HCT116 (cell line): ENCODE measurements around the gene SLC13A3. TPM values are rescaled to one million over a fixed set of nuclear protein-coding genes. Genes with fewer than 3 reads are reported as not detected.

ENCODE experiments used
- ATAC-seq: fragments of 200-7000 bp; cut with Tn5 transposase; 2 replicates; pipeline ENCODE4 v1.9.1; 2020; ENCODE audit warnings: mild to moderate bottlenecking, moderate library complexity
- BruUV-seq: library from RNA; stranded (reverse); fragments of 400-500 nt; replicated peaks from 2 replicates; lab custom pipeline; 2021; lab: Mats Ljungman, UMichigan
- CTCF ChIA-PET: fragments of 300-600 bp; sonication (Branson Sonifier 250); formaldehyde crosslinking; loops from one replicate; lab custom pipeline; 2021; ENCODE audit warnings: antibody characterized with exemption; lab: Charles Lee
- POLR2A ChIA-PET: fragments of 300-600, 350-600 bp; sonication (Branson Sonifier 250); formaldehyde crosslinking; loops from one replicate; lab custom pipeline; 2021; ENCODE audit warnings: antibody characterized with exemption; lab: Charles Lee
- RAD21 ChIA-PET, 2 experiments: fragments of 300-600 bp; sonication (Branson Sonifier 250); formaldehyde crosslinking; loops; one replicate each; lab custom pipeline; 2023; ENCODE audit warnings: low total read pairs in 2 of 2; ENCODE audit not compliant: uncharacterized antibody in 2 of 2, unreplicated experiment in 2 of 2, low non-redundant PET in 1 of 2; lab: Charles Lee
- DNase-seq: peaks from one replicate; pipeline ENCODE4 v3.0.0-alpha.2; 2010; ENCODE audit warnings: low read depth, low spot score
- H2AFZ ChIP-seq: fragments of 200-600 bp; shearing (Covaris generic), sonication (generic); 2 replicates; pipeline ENCODE4 v1.6.1; 2017; ENCODE audit warnings: low read depth, mixed run types, mixed read lengths, antibody characterized with exemption, low read length; ENCODE audit not compliant: poor library complexity, severe bottlenecking
- H3K27ac ChIP-seq: 2 replicates; pipeline ENCODE4 v1.5.1; 2012; ENCODE audit warnings: low read depth, low read length
- H3K27me3 ChIP-seq: fragments of 200-600 bp; sonication (generic); 2 replicates; pipeline ENCODE4 v1.6.1; 2016; ENCODE audit warnings: mixed run types, low read length, mixed read lengths; ENCODE audit not compliant: insufficient read depth
- H3K36me3 ChIP-seq, 2 experiments: fragments of 200-500 bp in 1 of 2; fragments of 200-600 bp in 1 of 2; sonication (Bioruptor generic) in 1 of 2; sonication (generic) in 1 of 2; 2 replicates each; pipeline versions ENCODE4 v1.5.1 to v1.6.1; 2014 to 2016; ENCODE audit warnings: low read length in 2 of 2, inconsistent platforms in 1 of 2, mixed read lengths in 1 of 2, mixed run types in 1 of 2; ENCODE audit not compliant: insufficient read depth in 2 of 2, control insufficient read depth in 1 of 2
- H3K4me1 ChIP-seq, 2 experiments: fragments of 200-600 bp in 1 of 2; sonication (generic) in 1 of 2; 2 replicates each; pipeline versions ENCODE4 v1.5.1 to v1.6.1; 2012 to 2017; ENCODE audit warnings: low read length in 2 of 2, inconsistent platforms in 1 of 2, mild to moderate bottlenecking in 1 of 2, mixed read lengths in 1 of 2, mixed run types in 1 of 2, moderate library complexity in 1 of 2; ENCODE audit not compliant: insufficient read depth in 2 of 2, control insufficient read depth in 1 of 2
- H3K4me2 ChIP-seq: fragments of 200-600 bp; sonication (generic); 2 replicates; pipeline ENCODE4 v1.6.1; 2017; ENCODE audit warnings: mixed run types, low read length, mixed read lengths
- H3K4me3 ChIP-seq, 2 experiments: fragments of 200-600 bp in 1 of 2; sonication (generic) in 1 of 2; replicated peaks in 1 of 2; 2 replicates each; pipeline ENCODE4 v1.5.1; 2011 to 2016; ENCODE audit warnings: low read length in 2 of 2, control low read depth in 1 of 2, low read depth in 1 of 2, mild to moderate bottlenecking in 1 of 2, mixed read lengths in 1 of 2, mixed run types in 1 of 2
- H3K79me2 ChIP-seq: fragments of 200-600 bp; sonication (generic); 2 replicates; pipeline ENCODE4 v1.6.1; 2017; ENCODE audit warnings: mild to moderate bottlenecking, mixed run types, low read length, moderate library complexity, mixed read lengths; ENCODE audit not compliant: insufficient read depth
- H3K9ac ChIP-seq: fragments of 200-600 bp; sonication (generic); 2 replicates; pipeline ENCODE4 v1.6.1; 2016; ENCODE audit warnings: low read length, mixed read lengths
- H3K9me2 ChIP-seq: fragments of 200-600 bp; sonication (generic), shearing (Covaris generic); 2 replicates; pipeline ENCODE4 v1.6.1; 2017; ENCODE audit warnings: mixed run types, mild to moderate bottlenecking, moderate library complexity; ENCODE audit not compliant: insufficient read depth
- H3K9me3 ChIP-seq, 2 experiments: fragments of 200-500 bp in 1 of 2; fragments of 200-600 bp in 1 of 2; sonication (Bioruptor generic) in 1 of 2; sonication (generic) in 1 of 2; 2 replicates each; pipeline ENCODE4 v1.6.1; 2014 to 2017; ENCODE audit warnings: low read length in 2 of 2, mixed read lengths in 2 of 2, inconsistent platforms in 1 of 2, low read depth in 1 of 2, mild to moderate bottlenecking in 1 of 2, mixed run types in 1 of 2, moderate library complexity in 1 of 2; ENCODE audit not compliant: control insufficient read depth in 1 of 2, insufficient read depth in 1 of 2
- H4K20me1 ChIP-seq: fragments of 200-600 bp; sonication (generic), shearing (Covaris generic); 2 replicates; pipeline ENCODE4 v1.6.1; 2017; ENCODE audit warnings: mixed run types, mild to moderate bottlenecking, moderate library complexity; ENCODE audit not compliant: insufficient read depth
- ATF3 ChIP-seq: IDR thresholded peaks from 2 replicates; pipeline ENCODE4 v1.6.1; 2012
- CTCF ChIP-seq, 3 experiments: fragments of 200-600 bp in 1 of 3; sonication (generic) in 1 of 3; IDR thresholded peaks in 2 of 3; conservative IDR thresholded peaks in 1 of 3; 2 replicates each; pipeline ENCODE4 v1.5.1; 2012 to 2017; ENCODE audit warnings: low read depth in 2 of 3, low read length in 2 of 3, antibody characterized with exemption in 1 of 3, borderline replicate concordance in 1 of 3, control low read depth in 1 of 3, mild to moderate bottlenecking in 1 of 3, mixed read lengths in 1 of 3, mixed run types in 1 of 3, moderate library complexity in 1 of 3; ENCODE audit not compliant: insufficient read depth in 1 of 3
- EGR1 ChIP-seq: IDR thresholded peaks from 2 replicates; pipeline ENCODE4 v1.6.1; 2012; ENCODE audit warnings: low read depth
- ELF1 ChIP-seq: IDR thresholded peaks from 2 replicates; pipeline ENCODE4 v1.6.1; 2012; ENCODE audit warnings: low read depth, borderline replicate concordance
- EZH2 ChIP-seq: fragments of 200-600 bp; sonication (generic); IDR thresholded peaks from 2 replicates; pipeline ENCODE4 v1.6.1; 2017; ENCODE audit warnings: antibody characterized with exemption, mixed run types
- EZH2phosphoT487 ChIP-seq: fragments of 200-600 bp; IDR thresholded peaks from 2 replicates; pipeline ENCODE4 v1.6.1; 2018; ENCODE audit warnings: antibody characterized with exemption, borderline replicate concordance
- MAX ChIP-seq: IDR thresholded peaks from 2 replicates; pipeline ENCODE4 v1.6.1; 2012
- RAD21 ChIP-seq: IDR thresholded peaks from 2 replicates; pipeline ENCODE4 v1.6.1; 2012; ENCODE audit warnings: low read depth, mild to moderate bottlenecking
- SIN3A ChIP-seq: IDR thresholded peaks from 2 replicates; pipeline ENCODE4 v1.6.1; 2012; ENCODE audit warnings: low read depth
- SP1 ChIP-seq: IDR thresholded peaks from 2 replicates; pipeline ENCODE4 v1.6.1; 2012; ENCODE audit warnings: low read depth
- SRF ChIP-seq: IDR thresholded peaks from 2 replicates; pipeline ENCODE4 v1.6.1; 2012; ENCODE audit warnings: low read depth
- TCF7L2 ChIP-seq: IDR thresholded peaks from 2 replicates; pipeline ENCODE4 v1.7.0; 2011; ENCODE audit warnings: borderline replicate concordance, inconsistent platforms; ENCODE audit not compliant: insufficient read depth, insufficient read length; ENCODE audit errors: extremely low read depth
- YY1 ChIP-seq: IDR thresholded peaks from 2 replicates; pipeline ENCODE4 v1.6.1; 2011; ENCODE audit warnings: low read length, low read depth, moderate library complexity, mild to moderate bottlenecking; ENCODE audit not compliant: insufficient replicate concordance; ENCODE audit errors: extremely low read depth
- ZFX ChIP-seq: fragments of 450-650 bp; IDR thresholded peaks from 2 replicates; pipeline ENCODE4 v1.6.1; 2017
- intact Hi-C: fragments of 100-400 bp; cut with micrococcal nuclease; formaldehyde crosslinking; loops from 2 replicates; pipeline ENCODE4 v1.10.0; 2022
- total RNA-seq: library from RNA; stranded (reverse); gene quantifications from one replicate; pipeline ENCODE4 v1.2.1, GENCODE V29; 2021; ENCODE audit not compliant: unreplicated experiment

The SLC13A3 gene
- total RNA-seq, 1 experiment from 2014 or later, result not detected

- POLR2A ChIA-PET, result no interaction called here
- no peak overlapping the region for H3K4me3 ChIP-seq
- H3K36me3 ChIP-seq, result no peaks in the 10 kb centered on the region
- H3K4me2 ChIP-seq, result no peak overlapping the region
- no TSS peak for BruUV-seq
- H3K9ac ChIP-seq, result no peak overlapping the region
- H3K9me3 ChIP-seq, result no peaks in the 10 kb centered on the region
- H3K27ac ChIP-seq, result no peak overlapping the region
- no peak for ATAC-seq
- intact Hi-C loops, result no loop called here
- no peaks in the 10 kb centered on the region for H3K9me2 ChIP-seq
- DNase-seq, result no peak
- H3K79me2 ChIP-seq, result no peaks in the 10 kb centered on the region
- no peaks in the 10 kb centered on the region for H3K4me1 ChIP-seq
- H2AFZ ChIP-seq, result no peak overlapping the region
- RAD21 ChIA-PET, result no interaction called here
- TF ChIP-seq MAX (no peak), ELF1 (no peak), ATF3 (no peak), EZH2 (no peak), SIN3A (no peak), YY1 (no peak)
- H3K27me3 ChIP-seq, result peaks cover 17% of the 10 kb centered on the region; the same call in 1 of the 2 replicates
- no peaks in the 10 kb centered on the region for H4K20me1 ChIP-seq
- CTCF ChIA-PET, result no interaction called here
These were observed 9.8 kb downstream of the SLC13A3 start for GRCh38 chr20:46641424-46641823.

- TF ChIP-seq EGR1 (no peak), RAD21 (no peak), ZFX (no peak), SP1 (no peak), CTCF (IDR thresholded peaks at IDR 0.05 in 2 of 3, conservative IDR thresholded peaks at IDR 0.05 in 1 of 3; ENCODE audit: borderline replicate concordance in 1 of 3, insufficient read depth in 1 of 3, low read depth in 2 of 3, low read length in 2 of 3) (no peak), EZH2phosphoT487 (no peak), MAX (no peak), TCF7L2 (no peak), YY1 (no peak), SRF (no peak)
- Histone ChIP-seq H3K79me2 (no peaks in the 10 kb centered on the region), H3K9me2 (no peaks in the 10 kb centered on the region), H3K27me3 (peaks cover 10% of the 10 kb centered on the region; the same call in 1 of the 2 replicates), H3K27ac (no peak overlapping the region), H3K4me2 (no peak overlapping the region), H3K4me1 (no peaks in the 10 kb centered on the region; a peak in 1 of 4 replicates), H3K4me3 (no peak overlapping the region), H3K36me3 (no peaks in the 10 kb centered on the region), H3K9ac (no peak overlapping the region), H2AFZ (no peak overlapping the region), H3K9me3 (no peaks in the 10 kb centered on the region), H4K20me1 (no peaks in the 10 kb centered on the region)
- CTCF ChIA-PET, result no interaction called here
- no peak for ATAC-seq
- no TSS peak for BruUV-seq
- RAD21 ChIA-PET, result no interaction called here
- intact Hi-C loops, result no loop called here
- DNase-seq, result no peak
- POLR2A ChIA-PET, result no interaction called here
These were observed 10.5 kb downstream of the SLC13A3 start for GRCh38 chr20:46640536-46641311.
